HepG2 (cell line): ENCODE results near the gene GDAP1L1. TPM values are rescaled to one million over a fixed set of nuclear protein-coding genes. Genes with fewer than 3 reads are reported as not detected.

Experiments
- AGO1 ChIP-seq: fragments of 200-400 bp; formaldehyde crosslinking; IDR thresholded peaks from 2 replicates; pipeline ENCODE4 v1.6.1; 2017; ENCODE audit warnings: mild to moderate bottlenecking, low read depth, low read length, moderate library complexity; ENCODE audit not compliant: poor library complexity, severe bottlenecking
- FOXP4 ChIP-seq: sonication (generic); formaldehyde crosslinking; IDR thresholded peaks from 2 replicates; pipeline ENCODE4 v1.4.0; 2020; ENCODE audit warnings: missing genetic modification reagents
- HMG20A ChIP-seq: IDR thresholded peaks from 2 replicates; pipeline ENCODE4 v1.6.1; 2016; ENCODE audit warnings: borderline replicate concordance
- HNRNPLL ChIP-seq: fragments of 200-400 bp; formaldehyde crosslinking; IDR thresholded peaks from 2 replicates; pipeline ENCODE4 v1.6.1; 2017; ENCODE audit warnings: mild to moderate bottlenecking, low read depth, low read length; ENCODE audit not compliant: poor library complexity, severe bottlenecking
- MTA1 ChIP-seq: sonication (generic); formaldehyde crosslinking; IDR thresholded peaks from 2 replicates; pipeline ENCODE4 v1.4.0; 2020; ENCODE audit warnings: missing genetic modification reagents, mild to moderate bottlenecking, borderline replicate concordance
- NR2F6 ChIP-seq, 2 experiments: IDR thresholded peaks; 2 replicates each; pipeline ENCODE4 v1.6.1; 2016; ENCODE audit warnings: antibody characterized with exemption in 1 of 2, mild to moderate bottlenecking in 1 of 2
- RAD51 ChIP-seq: fragments of 450-650 bp; IDR thresholded peaks from 2 replicates; pipeline ENCODE4 v1.6.1; 2016; ENCODE audit warnings: borderline replicate concordance
- SIX1 ChIP-seq: sonication (generic); formaldehyde crosslinking; IDR thresholded peaks from 2 replicates; pipeline ENCODE4 v1.4.0; 2020; ENCODE audit warnings: missing genetic modification reagents, borderline replicate concordance
- SNAPC4 ChIP-seq: sonication (generic); formaldehyde crosslinking; IDR thresholded peaks from 2 replicates; pipeline ENCODE4 v1.4.0; 2020; ENCODE audit warnings: mild to moderate bottlenecking, missing genetic modification reagents
- SUZ12 ChIP-seq: fragments of 150-350 bp; IDR thresholded peaks from 2 replicates; pipeline ENCODE4 v1.6.1; 2014; ENCODE audit warnings: low read depth, low read length
- TP53 ChIP-seq: sonication (generic); formaldehyde crosslinking; conservative IDR thresholded peaks from 2 replicates; pipeline ENCODE4 v1.4.0; 2020; ENCODE audit warnings: missing genetic modification reagents
- ZBTB44 ChIP-seq: sonication (generic); formaldehyde crosslinking; IDR thresholded peaks from 2 replicates; pipeline ENCODE4 v1.4.0; 2020; ENCODE audit warnings: missing genetic modification reagents
- ZNF263 ChIP-seq: sonication (generic); formaldehyde crosslinking; IDR thresholded peaks from 2 replicates; pipeline ENCODE4 v1.4.0; 2020; ENCODE audit warnings: missing genetic modification reagents
- ZNF329 ChIP-seq: sonication (generic); formaldehyde crosslinking; IDR thresholded peaks from 2 replicates; pipeline ENCODE4 v1.9.0; 2021; ENCODE audit warnings: low read depth, mild to moderate bottlenecking, missing genetic modification reagents
- ZNF414 ChIP-seq: sonication (generic); formaldehyde crosslinking; IDR thresholded peaks from 2 replicates; pipeline ENCODE4 v1.5.0; 2020; ENCODE audit warnings: missing genetic modification reagents
- ZNF770 ChIP-seq: sonication (generic); formaldehyde crosslinking; IDR thresholded peaks from 2 replicates; pipeline ENCODE4 v1.5.0; 2020; ENCODE audit warnings: mild to moderate bottlenecking, missing genetic modification reagents
- polyA plus RNA-seq, 8 experiments: library from polyadenylated mRNA; depleted of rRNA in 3 of 8; stranded (reverse) in 7 of 8; unstranded in 1 of 8; fragments of >200 nt; fragmentation: Illumina TruSeq in 4 of 8; extraction: Trizol in 4 of 8; gene quantifications; 2 replicates each; pipeline versions ENCODE4 v1.2.1 to v1.2.3, GENCODE V29; 2011 to 2016; ENCODE audit warnings: low read depth in 4 of 8, missing spikeins in 1 of 8, mixed read lengths in 1 of 8; ENCODE audit not compliant: insufficient read depth in 1 of 8
- total RNA-seq, 5 experiments: library from RNA; depleted of rRNA; stranded (reverse); fragments of >200 nt; fragmentation: Illumina TruSeq; extraction: Trizol; gene quantifications; 2 replicates each; pipeline ENCODE4 v1.2.3, GENCODE V29; 2016; ENCODE audit warnings: low read depth in 1 of 5

GDAP1L1 gene
- total and polyA plus RNA-seq, 2 of the 13 experiments (the other 11 are each of a cell fraction or from before 2014, with no cell fraction given): 0.04 TPM; not detected in 1

- no peak for TF ChIP-seq SNAPC4 (CRISPR knock-in tag)
- no peak for TF ChIP-seq TP53 (CRISPR knock-in tag)
- TF ChIP-seq ZNF770: no peak
- TF ChIP-seq ZNF329 (CRISPR knock-in tag): no peak
- TF ChIP-seq ZNF263 (CRISPR knock-in tag): peak; percentile 53; the same call in 1 of the 2 replicates
- no peak for TF ChIP-seq SUZ12
- TF ChIP-seq ZNF414 (CRISPR knock-in tag): no peak; the same call in 1 of the 2 replicates
- no peak for TF ChIP-seq HMG20A (CRISPR knock-in tag)
- no peak; the same call in 1 of the 2 replicates for TF ChIP-seq MTA1
- TF ChIP-seq SIX1 (CRISPR knock-in tag): no peak
- TF ChIP-seq NR2F6 (IDR thresholded peaks at IDR 0.05): peak; percentile 75
- peak; percentile 98 for TF ChIP-seq NR2F6 (CRISPR knock-in tag; IDR thresholded peaks at IDR 0.05)
- TF ChIP-seq HNRNPLL: no peak
- no peak; the same call in 1 of the 2 replicates for TF ChIP-seq FOXP4 (CRISPR knock-in tag)
- no peak for TF ChIP-seq AGO1
- no peak for TF ChIP-seq RAD51
- no peak for TF ChIP-seq ZBTB44 (CRISPR knock-in tag)
These were observed 79.5 kb downstream of the GDAP1L1 start (continued) for GRCh38 chr20:44326391-44327159.
